Anterior cingulate cortex (tissue), 58 donors: ENCODE measurements around the gene DIDO1.

ENCODE experiments used
- DNase-seq, 58 donors: peaks; one replicate each; lab custom pipeline; 2025; lab: John Stamatoyannopoulos, UW

DIDO1 gene

DNA sequence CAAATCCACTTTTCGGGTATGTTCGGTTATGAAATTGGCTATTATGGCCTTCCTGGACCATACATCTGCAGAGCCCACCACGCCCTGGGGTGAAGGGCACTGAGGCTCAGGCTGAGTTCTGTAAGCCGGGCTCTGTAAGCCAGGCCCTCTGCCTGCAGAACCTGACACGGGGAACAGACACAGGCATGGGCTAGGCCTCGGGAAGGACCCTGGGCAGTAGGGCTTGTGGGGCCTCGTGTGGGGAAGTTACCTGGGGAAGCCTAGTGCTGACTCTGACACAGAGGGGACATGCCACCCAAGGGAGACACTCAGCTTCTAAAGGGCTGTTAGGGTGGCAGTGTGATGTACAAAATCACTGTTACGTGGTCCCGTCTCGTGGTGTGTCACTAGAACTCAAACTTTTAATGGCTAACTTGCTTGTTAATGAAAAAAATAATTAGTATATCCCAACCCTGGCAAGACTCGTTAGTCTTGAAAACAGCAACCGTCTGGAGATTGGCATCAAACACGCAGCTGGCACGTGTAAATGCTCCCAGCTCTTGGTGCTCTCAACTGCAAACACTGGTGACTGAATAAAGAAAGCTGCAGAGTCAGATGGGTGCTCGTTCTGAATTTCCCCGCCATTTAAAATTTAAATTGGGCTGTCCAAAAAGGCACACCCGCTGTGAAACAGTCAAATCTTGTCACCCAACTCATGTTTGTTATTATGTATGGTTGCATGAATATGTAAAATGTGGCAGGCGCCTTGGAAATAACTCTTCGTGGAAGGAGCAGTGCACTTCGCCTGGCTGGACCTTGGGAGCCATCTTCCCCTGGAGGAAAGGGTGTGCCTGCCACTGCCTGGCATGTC is 41.0 kb downstream of the DIDO1 start:
- DNase-seq: peak in 1 of 58 donors; percentile 35

DNA sequence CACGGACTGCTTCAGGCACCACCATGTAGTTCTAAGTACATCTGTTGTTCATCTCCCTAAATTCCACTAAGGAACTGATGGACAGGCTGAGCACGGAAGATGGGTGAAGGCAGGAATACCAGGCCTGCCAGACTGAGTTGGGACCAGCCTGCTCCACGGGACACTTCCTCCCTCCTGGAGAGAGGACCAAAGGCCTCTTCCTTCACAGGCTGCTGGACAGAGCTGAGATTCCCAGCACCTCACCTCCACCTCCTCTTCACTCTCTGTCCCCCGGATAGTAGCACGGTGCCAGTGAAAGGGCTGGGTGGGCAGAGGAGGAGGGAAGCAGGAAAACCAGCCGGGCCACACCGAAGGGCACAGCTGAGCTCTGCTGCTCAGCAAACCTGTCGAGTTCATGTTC is 41.7 kb downstream of the DIDO1 start:
- no peak for DNase-seq

DNA sequence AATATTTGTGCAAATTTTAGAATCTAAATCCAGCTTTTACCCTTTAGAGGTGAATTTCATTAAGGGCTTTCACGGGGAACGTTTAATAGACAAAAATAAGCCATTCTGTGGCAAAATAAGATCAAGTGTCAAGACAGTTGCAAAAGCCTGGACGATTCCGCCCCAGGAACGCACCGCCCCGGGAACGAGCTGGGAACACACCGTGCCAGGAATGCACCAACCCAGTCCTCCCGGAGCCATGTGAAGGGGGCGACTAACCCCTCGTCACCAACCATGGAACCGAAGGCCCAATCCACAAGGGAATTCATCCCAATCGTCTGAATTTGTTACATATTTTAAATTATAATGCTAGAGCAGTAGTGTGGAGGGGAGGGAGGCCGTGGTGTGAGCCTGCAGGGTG is 43.9 kb downstream of the DIDO1 start:
- no peak for DNase-seq

DNA sequence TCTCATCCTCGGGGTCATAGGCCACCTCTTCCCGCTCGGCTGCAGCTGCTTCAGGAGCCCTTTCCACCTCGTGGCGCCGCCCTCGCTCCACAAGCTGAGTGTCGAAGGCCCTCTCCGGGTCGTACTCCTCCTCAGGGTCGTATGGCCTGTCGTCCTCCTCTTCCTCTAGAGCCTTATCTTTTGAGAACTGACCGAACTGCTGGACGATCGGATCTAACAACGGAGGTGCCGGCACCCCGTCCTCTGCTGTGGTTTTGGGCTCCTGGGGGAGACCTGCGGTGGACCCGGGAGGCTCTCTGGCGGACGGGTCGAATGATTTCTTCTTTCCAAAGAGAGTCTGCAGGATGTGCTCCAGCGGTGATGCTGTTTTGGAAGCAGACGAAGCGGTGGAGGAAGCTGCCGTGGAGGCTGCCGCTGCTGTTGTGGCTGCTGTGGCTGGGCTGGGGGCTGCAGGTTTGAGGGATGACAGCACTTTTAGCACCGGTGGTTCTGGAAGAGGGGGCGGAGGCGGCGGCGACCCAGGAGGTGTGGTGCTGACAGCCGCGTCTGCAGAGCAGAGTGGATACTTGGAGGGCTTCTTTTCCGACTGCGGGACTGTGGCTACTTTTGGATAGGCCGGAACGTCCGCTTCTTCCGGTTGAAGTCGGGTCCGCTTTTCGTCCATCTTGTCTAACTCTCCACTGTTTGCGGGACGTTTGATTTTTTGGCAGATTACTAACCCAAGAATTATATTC is 44.5 kb downstream of the DIDO1 start:
- DNase-seq: no peak

DNA sequence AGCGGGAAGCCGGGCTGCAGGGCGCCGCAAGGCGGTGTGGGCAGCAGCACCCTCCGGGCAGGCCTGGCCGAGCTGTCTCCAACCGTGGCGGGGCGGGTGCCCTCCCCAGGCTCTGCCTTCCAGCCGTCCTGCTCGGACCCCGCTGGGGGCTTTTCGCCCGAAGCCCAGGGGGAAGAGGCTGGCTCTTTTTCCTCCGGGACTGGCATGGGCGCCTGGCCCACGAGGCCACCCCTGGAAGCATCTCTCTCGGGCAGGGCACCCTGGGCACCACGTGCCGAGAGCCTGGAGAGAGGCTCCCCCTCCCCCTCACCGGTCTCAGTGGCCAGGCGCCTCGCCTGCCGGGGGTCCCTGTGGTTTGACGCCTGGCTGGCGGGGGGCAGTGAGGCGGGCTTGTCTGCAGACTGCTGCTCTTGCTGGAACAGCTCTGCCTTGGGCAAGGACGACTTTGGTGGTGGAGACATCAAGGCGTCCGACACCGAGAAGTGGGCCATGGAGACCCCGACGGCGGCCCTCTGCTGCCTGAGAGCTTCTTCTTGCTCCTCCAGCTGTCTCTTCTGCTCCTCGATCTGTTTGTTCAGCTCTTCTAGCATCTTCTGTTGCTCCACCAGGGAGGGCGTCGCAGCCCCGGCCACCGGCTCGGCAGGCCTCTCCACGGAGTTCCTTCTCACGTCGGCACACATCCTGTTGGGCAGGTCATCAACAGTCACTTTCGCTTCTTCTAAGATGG is 45.2 kb downstream of the DIDO1 start:
- no peak for DNase-seq

DNA sequence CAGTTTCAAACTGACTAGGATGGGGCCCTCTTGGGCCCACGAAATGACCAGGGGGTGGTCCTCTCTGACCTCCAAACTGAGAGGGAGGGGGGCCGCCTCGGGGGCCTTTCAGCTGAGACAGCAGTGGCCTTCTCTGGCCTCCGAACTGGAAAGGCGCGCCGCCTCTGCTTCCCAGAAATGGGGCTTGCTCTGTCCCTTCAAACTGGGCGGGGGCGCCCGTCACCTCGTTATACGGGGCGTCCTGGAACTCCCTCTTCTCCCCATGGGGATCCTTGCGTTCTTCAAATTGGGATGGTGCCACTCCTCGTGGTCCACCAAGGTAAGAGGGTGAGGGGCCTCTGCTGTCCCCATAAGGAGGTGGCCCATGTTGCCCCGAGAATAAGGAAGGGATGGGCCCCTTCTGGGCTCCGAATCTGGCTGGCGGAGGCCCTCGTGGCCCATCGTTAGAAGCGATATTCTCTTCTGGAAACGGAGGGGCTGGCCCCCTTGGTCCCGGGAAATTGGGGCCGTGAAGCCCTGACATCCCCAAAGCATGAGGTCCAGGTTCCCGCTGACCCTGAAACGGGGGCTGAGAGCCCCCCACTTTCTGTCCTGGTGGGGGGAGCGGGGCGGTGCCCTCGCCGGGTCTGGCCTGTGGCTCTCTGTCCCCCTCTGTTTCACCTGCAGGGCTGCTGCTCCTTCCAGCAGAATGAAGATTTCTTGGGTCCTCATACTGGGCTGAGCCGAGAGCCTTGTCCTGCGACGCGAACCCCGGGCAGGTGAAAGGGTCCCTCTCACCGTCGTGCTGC is 46.0 kb downstream of the DIDO1 start:
- DNase-seq: no peak

DNA sequence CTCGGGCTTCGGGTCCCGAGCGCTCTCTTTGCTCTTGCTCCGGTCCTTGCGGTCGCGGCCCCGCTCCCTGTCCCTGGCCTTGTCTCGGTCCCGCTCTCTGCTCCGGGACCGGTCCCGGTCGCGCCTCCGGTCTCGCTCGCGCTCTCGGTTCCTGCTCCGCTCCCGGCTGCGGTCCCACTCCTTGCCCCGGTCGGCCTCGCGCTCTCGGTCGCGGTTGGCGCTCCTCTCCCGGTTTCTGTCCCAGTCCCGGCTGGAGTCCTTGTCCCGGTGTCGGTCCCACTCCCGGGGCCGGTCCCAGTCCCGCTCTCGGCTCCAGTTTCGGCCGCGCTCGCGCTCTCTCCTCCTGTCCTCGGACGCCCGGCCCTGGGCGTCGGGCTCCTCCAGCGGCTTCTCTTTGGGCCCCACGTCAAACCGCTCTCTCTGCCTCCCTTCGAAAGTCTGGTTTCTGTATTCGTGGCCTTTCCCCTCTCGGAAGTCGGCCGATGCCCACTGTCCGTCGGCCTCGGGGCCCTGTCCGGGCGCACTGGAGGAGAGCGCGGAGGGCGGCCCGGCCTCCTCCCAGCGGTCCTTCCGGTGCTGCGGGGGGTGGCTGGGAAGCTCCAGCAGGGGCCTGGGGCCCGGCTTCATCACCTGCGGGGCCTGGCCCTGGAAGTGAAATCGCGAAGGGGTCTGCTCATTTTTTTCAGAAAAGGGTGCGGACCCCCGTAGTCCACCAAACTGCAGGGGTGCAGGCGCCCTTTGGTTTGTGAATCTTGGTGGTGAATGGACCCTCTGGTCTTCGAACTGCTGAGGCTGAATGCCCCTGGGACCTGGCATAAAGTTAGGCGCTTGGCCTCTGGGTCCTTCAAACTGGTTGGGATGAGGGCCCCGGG is 46.8 kb downstream of the DIDO1 start:
- DNase-seq: no peak

DNA sequence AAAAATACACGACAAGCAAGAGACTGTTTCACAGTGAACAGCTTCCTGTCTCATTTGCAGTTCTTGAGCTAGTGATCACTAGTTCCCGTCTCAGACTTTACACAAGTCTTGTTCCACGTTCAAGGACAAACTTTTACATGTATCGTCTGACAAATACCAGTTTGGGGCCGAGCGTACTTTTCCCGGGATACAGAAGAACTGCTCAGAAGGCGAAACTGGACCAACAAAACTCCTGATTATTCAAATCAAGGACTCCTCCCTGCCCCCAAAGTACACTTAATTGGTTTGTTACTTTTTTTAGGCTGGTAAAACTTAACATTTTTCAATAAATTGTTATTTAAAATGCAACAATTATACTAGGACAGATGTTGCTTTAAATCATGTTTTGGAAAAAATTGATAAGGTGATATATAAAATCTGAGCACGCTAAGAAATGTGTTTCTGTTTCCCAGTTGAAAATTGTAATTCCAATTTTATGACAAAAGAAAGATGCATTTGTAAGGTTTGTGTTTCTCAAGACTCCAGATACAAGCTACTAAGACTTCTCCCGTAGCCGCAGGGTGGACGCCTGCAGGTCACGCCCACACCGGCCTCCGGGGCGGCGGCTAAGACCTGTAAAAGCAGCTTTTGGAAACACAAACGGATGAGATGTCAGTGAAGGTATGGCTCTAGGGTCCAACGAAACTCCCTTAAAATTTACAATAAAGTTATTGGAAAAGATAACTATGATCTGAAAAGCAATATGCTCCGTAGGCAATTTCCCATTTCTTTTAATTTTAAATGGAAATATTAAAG is 47.9 kb downstream of the DIDO1 start:
- DNase-seq: no peak

DNA sequence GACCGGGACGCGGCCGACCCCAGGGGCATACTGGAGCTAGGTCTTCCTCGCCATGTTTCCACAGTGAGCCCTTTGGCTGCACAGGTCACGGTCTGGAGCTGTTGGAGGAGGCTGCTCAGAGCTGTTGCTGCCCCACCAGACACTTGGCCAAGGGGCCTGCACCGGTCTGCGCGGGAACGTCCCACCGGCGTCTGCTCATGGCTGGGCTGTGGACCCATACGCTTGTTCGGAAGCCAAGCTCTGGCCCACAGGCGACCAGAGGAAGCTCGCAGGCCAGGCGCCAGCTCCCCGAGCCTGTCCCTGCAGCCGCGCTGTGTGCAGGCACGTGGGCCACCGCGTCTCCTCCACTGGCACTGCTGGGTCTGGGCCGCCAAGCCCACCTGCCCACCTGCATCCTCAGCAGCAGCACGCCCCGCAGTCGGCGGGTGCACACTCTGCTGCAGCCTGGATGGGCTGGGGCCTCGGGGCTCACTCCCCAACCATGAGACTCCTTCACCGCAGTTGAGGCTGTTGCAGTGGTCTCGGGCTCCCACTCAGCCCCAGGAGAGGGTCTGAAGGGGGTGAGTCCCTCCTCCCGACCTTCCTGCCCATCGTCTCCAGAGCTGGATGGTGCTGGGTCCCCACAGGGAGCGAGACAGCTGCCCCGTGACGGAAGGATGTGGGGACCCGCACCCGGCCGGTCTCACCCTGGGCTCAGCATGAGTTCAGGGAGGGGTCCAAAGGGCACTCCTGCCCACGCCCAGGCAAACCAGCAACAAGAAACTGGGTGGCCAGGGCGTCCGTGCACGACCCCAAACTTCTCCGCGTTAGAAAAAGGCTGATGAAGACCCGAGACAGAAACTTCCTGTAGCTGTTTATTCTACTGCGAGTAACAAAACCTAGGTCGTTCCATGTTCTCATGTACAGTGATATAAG is 49.1 kb downstream of the DIDO1 start:
- DNase-seq: peak in 10 of 58 donors; percentile 13 to 47 (median 26)

DNA sequence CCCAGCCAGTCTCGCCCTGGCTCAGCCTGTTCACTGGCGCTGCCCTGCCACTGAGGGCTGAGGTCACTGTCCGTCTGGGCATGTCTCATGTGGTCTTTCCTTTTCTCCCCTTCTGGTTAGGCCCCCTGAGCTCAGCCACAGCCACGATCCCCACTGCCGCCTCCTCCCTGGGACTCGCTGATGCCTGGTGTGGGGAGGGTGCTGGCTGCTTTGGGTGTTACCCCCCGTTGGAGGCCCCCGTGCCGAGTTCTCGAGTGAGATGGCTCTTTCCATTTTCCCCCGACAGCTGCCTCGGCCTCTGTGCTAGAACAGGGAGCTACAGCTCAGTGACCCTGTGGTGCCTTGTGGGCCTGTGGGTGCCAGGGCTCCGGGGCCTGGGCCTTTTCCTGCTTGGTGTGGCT is 49.8 kb downstream of the DIDO1 start:
- DNase-seq: no peak

DNA sequence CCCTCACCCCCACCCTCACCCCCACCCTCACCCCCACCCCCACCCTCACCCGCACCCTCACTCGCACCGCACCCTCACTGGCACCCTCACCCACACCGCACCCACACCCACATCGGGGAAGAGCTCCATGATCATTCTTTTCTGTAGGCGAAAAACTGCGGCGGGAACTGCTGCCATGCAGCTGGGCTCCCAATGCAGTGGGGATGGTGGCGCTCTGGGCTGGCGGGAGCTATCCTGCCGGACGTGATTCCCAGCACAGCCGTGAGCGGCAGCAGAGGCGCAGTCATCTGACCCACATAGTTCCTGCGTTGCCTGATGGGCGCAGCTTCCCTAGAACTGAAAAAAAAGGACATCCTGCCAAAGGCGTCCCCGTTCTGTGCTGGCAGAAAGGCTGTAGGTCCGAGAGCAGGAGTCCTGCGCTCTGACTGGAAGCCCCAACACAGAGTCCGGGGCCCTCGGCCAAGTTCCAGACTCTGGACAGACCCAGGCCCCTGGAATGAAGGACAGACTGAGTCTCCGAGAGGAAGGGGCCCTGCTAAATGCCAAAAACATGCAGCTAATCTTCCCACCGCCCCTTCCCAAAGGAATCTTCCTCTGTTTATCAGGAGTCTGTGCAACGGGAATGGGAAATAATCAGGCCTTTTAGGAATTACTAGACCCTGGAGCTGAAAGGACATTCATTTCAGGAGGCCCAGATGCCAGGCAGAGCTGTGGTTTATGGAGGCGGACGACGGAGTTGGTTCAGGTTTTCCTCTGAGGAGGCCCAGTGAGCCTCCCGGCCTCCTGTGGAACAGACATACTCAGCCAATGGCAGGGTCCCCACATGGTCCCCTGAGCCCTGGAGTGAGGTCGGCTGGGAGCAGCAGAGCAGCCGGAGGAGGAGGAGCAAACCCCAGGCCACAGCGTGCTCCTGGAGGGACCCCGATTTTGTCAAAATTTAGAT is 50.6 kb downstream of the DIDO1 start:
- peak in 51 of 58 donors; percentile 17 to 87 (median 63) for DNase-seq

DNA sequence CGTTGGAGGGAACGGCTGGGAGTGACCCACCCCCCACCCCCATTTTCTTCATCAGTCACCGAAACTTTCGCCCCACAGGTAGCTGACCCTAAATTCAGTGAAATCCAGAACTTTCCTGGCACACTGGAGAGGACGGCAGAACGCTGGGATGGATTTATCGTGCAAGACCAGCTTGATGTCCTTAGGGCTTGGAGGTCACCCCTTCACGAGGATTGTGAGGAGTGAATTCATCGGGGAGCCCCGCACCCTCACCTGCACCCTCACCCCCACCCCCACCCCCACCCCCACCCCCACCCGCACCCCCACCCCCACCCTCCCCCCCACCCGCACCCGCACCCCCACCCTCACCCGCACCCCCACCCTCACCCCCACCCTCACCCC is 51.4 kb downstream of the DIDO1 start:
- DNase-seq: no peak

DNA sequence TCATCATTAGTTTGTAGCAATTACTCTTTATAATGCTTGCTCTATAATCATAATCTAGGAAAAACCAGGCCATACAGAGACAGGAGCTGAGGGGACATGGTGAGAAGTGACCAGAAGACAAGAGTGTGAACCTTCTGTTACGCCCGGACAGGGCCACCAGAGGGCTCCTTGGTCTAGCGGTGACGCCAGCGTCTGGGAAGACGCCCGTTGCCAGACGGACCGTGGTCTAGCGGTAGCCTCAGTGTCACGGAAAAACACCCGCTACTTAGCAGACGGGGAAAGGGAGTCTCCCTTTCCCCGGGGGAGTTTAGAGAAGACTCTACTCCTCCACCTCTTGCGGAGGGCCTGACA is 52.6 kb downstream of the DIDO1 start:
- DNase-seq: peak in 31 of 58 donors; percentile 9 to 74 (median 44)

DNA sequence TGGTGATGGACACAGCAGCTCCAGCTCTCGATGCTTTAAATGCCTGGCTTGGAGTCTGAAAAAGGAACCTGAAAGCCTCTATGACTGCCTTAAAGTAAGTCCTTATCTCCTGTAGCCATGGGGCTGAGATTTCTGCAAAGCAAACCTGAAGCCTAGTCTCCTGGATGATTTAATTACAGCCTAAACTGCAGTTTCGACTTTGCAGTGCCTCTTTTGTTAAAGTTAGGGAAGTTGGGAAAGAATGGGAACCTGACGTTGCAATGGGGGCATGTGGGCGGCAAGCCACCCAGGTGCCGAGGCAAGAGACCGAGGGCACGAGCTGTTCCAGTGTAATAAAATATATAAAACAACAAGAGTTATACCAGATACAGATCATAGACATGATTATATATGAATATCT is 53.0 kb downstream of the DIDO1 start:
- no peak for DNase-seq

DNA sequence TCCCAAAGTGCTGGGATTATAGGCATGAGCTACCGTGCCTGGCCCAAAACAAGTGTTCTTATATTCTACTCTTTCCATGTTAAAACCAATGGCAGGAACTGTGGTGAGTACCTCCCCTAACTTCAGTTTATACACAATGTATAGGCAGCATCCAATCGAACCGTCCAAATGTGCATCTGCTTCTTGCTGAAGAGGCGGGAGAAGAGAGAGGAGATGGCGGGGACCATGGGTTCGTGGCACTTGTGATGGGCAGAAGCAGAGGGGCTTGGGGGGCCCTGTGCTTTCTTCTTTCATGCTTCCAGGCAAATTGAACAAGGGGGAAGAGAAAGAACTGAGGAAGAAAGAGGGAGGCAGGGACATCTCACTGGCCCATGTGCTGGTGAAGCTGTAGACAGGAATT is 53.4 kb downstream of the DIDO1 start:
- DNase-seq: no peak

DNA sequence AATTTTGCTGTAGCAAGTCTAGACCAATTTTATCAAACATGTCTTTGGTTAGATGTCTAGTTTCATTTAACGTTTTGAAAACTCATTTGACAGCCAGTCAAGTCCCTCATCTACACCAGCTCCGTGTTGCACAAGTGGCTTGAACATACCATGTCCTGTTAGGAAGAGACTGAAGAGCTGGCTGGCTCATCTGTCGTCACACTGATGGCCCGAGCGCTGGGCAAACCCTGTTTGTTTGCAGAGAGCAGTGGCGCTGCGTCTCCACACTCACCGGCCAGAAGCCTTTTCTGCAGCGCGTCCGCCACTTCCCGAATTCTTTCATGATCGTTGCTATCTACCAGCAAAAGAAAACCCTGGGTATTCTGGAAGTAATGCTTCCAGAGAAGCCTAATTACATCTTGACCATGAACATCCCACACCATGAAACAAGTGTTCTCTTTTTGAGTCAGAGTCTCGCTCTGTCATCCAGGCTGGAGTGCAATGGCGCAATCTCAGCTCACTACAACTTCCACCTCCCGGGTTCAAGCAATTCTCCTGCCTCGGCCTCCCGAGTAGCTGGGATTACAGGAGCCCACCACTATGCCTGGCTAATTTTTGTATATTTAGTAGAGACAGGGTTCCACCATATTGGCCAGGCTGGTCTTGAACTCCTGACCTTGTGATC is 54.0 kb downstream of the DIDO1 start:
- no peak for DNase-seq
